GM12878 (cell line): ENCODE measurements around the gene GALR3. TPM values are rescaled to one million over a fixed set of nuclear protein-coding genes. Genes with fewer than 3 reads are reported as not detected.

ENCODE experiments used
- ATAC-seq: fragments of 200-7000 bp; cut with Tn5 transposase; 3 replicates; pipeline ENCODE4 v1.9.1; 2020; ENCODE audit warnings: mild to moderate bottlenecking, moderate library complexity
- Bru-seq: library from RNA; stranded (reverse); fragments of 400-500 nt; gene quantifications from one replicate; lab custom pipeline; 2021; lab: Mats Ljungman, UMichigan
- BruChase-seq, 2 experiments: library from RNA; stranded (reverse); fragments of 400-500 nt; gene quantifications; one replicate each; lab custom pipeline; 2021; lab: Mats Ljungman, UMichigan
- BruUV-seq: library from RNA; stranded (reverse); fragments of 400-500 nt; replicated peaks from 2 replicates; lab custom pipeline; 2021; lab: Mats Ljungman, UMichigan
- CTCF ChIA-PET: fragments of 300-600 bp; sonication (Branson Sonifier 250); formaldehyde crosslinking; extraction: SDS; loops from one replicate; lab custom pipeline; 2021; ENCODE audit warnings: inconsistent platforms; lab: Yijun Ruan, JAX
- POLR2A ChIA-PET: fragments of 350-600 bp; formaldehyde crosslinking; extraction: SDS; loops from one replicate; lab custom pipeline; 2021; ENCODE audit warnings: inconsistent platforms; lab: Charles Lee
- RAD21 ChIA-PET: fragments of 300-600 bp; sonication (Branson Sonifier 250); formaldehyde crosslinking; loops from one replicate; lab custom pipeline; 2023; ENCODE audit warnings: antibody characterized with exemption; ENCODE audit not compliant: unreplicated experiment; lab: Charles Lee
- SMC1A ChIA-PET: fragments of 300-600 bp; sonication (Branson Sonifier 250); formaldehyde crosslinking; loops from one replicate; lab custom pipeline; 2023; ENCODE audit not compliant: unreplicated experiment, uncharacterized antibody; lab: Charles Lee
- DNase-seq: peaks from one replicate; pipeline ENCODE4 v3.0.0-alpha.2; 2011; ENCODE audit warnings: low read depth, low spot score
- FAIRE-seq: peaks from 3 replicates; lab custom pipeline; 2011; peaks lifted over from hg19 to GRCh38; lab: Jason Lieb, UNC
- H2AFZ ChIP-seq: 2 replicates; pipeline ENCODE4 v1.6.0; 2011; ENCODE audit warnings: low read depth, low read length, control low read depth; ENCODE audit not compliant: control insufficient read depth
- H3K27ac ChIP-seq: 2 replicates; pipeline ENCODE4 v1.5.1; 2011; ENCODE audit warnings: control low read depth; ENCODE audit not compliant: control insufficient read depth, insufficient read depth
- H3K27me3 ChIP-seq, 2 experiments: replicated peaks in 1 of 2; 2 replicates each; pipeline versions ENCODE4 v1.6.0 to v1.6.1; 2011; ENCODE audit warnings: low read length in 1 of 2; ENCODE audit not compliant: control insufficient read depth in 2 of 2, insufficient read depth in 2 of 2
- H3K36me3 ChIP-seq, 2 experiments: 2 replicates each; pipeline ENCODE4 v1.5.1; 2011; ENCODE audit warnings: low read length in 1 of 2; ENCODE audit not compliant: control insufficient read depth in 2 of 2, insufficient read depth in 2 of 2
- H3K4me1 ChIP-seq: 2 replicates; pipeline ENCODE4 v1.6.1; 2011; ENCODE audit warnings: mild to moderate bottlenecking, low read length, moderate library complexity, mixed read lengths; ENCODE audit not compliant: control insufficient read depth, insufficient read depth
- H3K4me2 ChIP-seq: 2 replicates; pipeline ENCODE4 v1.6.0; 2011; ENCODE audit warnings: control low read depth; ENCODE audit not compliant: control insufficient read depth, insufficient read depth
- H3K4me3 ChIP-seq: fragments of 200-600 bp; sonication (generic); 2 replicates; pipeline ENCODE4 v1.5.1; 2016
- H3K79me2 ChIP-seq: 2 replicates; pipeline ENCODE4 v1.6.0; 2011; ENCODE audit warnings: low read length; ENCODE audit not compliant: control insufficient read depth, insufficient read depth
- H3K9ac ChIP-seq: 2 replicates; pipeline ENCODE4 v1.8.0; 2011; ENCODE audit warnings: low read length, control low read depth, mixed read lengths; ENCODE audit not compliant: control insufficient read depth, insufficient read depth
- H3K9me3 ChIP-seq: replicated peaks from 3 replicates; pipeline ENCODE4 v1.5.1; 2011; ENCODE audit warnings: mild to moderate bottlenecking, low read length; ENCODE audit not compliant: control insufficient read depth, insufficient read depth
- H4K20me1 ChIP-seq: 2 replicates; pipeline ENCODE4 v1.6.0; 2011; ENCODE audit not compliant: control insufficient read depth, insufficient read depth
- BRCA1 ChIP-seq: IDR thresholded peaks from 2 replicates; pipeline ENCODE4 v1.6.1; 2011; ENCODE audit warnings: low read depth, low read length, improper control_type of control experiment
- MXI1 ChIP-seq: fragments of 150-350 bp; IDR thresholded peaks from 2 replicates; pipeline ENCODE4 v1.6.1; 2011; ENCODE audit warnings: low read depth, mild to moderate bottlenecking, inconsistent platforms, low read length, improper control_type of control experiment
- RCOR1 ChIP-seq: conservative IDR thresholded peaks from 2 replicates; pipeline ENCODE4 v1.6.1; 2012; ENCODE audit warnings: low read depth, low read length, improper control_type of control experiment
- SIX5 ChIP-seq: IDR thresholded peaks from 2 replicates; pipeline ENCODE4 v1.6.1; 2011; ENCODE audit warnings: mild to moderate bottlenecking, low read depth, low read length, moderate library complexity; ENCODE audit not compliant: severe bottlenecking
- SUPT20H ChIP-seq: IDR thresholded peaks from 2 replicates; pipeline ENCODE4 v1.6.1; 2011; ENCODE audit warnings: low read depth, mild to moderate bottlenecking, low read length, moderate library complexity, borderline replicate concordance; ENCODE audit not compliant: control insufficient read depth
- SUZ12 ChIP-seq: fragments of 200-600 bp; sonication (generic); IDR thresholded peaks from one replicate; pipeline ENCODE4 v1.6.1; 2018; ENCODE audit warnings: antibody characterized with exemption, mild to moderate bottlenecking; ENCODE audit not compliant: unreplicated experiment
- TCF12 ChIP-seq: IDR thresholded peaks from 2 replicates; pipeline ENCODE4 v1.6.1; 2011; ENCODE audit warnings: low read depth, mild to moderate bottlenecking, low read length
- WRNIP1 ChIP-seq: IDR thresholded peaks from 2 replicates; pipeline ENCODE4 v1.6.1; 2011; ENCODE audit warnings: low read depth, low read length, improper control_type of control experiment, borderline replicate concordance
- WGBS: methylation state at CpG from one replicate; pipeline ENCODE4 v1.1.6; 2016; ENCODE audit warnings: low lambda C conversion rate; ENCODE audit not compliant: insufficient replicate concordance, insufficient coverage; ENCODE audit errors: missing lambda C conversion rate; 5-methylcytosine and 5-hydroxymethylcytosine counted together
- in situ Hi-C: fragments of 300-500 bp; cut with MboI; formaldehyde crosslinking; loops from 9 replicates; pipeline ENCODE4 v1.14.3; 2018; ENCODE audit warnings: mixed read lengths
- intact Hi-C: fragments of 100-400 bp; cut with micrococcal nuclease; formaldehyde crosslinking; loops from one replicate; pipeline ENCODE4 v1.14.2; 2022; ENCODE audit not compliant: unreplicated experiment
- long read RNA-seq, 2 experiments: library from polyadenylated mRNA; unstranded; transcript quantifications; one replicate each; pipeline ENCODE4 v2.0.0, GENCODE V29; 2019 to 2020
- polyA minus RNA-seq, 3 experiments: library from RNA; depleted of rRNA, polyadenylated mRNA; stranded (reverse); fragments of >200 nt; gene quantifications; 2 replicates each; pipeline ENCODE4 v1.2.3, GENCODE V29; 2011
- polyA plus RNA-seq, 11 experiments: library from polyadenylated mRNA; depleted of rRNA in 4 of 11; unstranded in 6 of 11; stranded (reverse) in 5 of 11; fragments of >200 nt; fragmentation: Nextera tagmentation in 4 of 11; fragmentation: Illumina TruSeq in 1 of 11; extraction: Ambion mirVana in 4 of 11; extraction: Trizol in 1 of 11; gene quantifications; 1 replicate in 1 of 11; 2 replicates in 10 of 11; pipeline versions ENCODE4 v1.2.1 to v1.2.3, GENCODE V29; 2011 to 2016; ENCODE audit warnings: inconsistent platforms in 2 of 11, missing spikeins in 2 of 11, low read depth in 1 of 11
- total RNA-seq, 4 experiments: library from RNA; depleted of rRNA in 3 of 4; stranded (reverse); fragments of >200 nt in 3 of 4; fragmentation: Illumina TruSeq in 1 of 4; extraction: Trizol in 1 of 4; gene quantifications; 2 replicates each; pipeline versions ENCODE4 v1.2.1 to v1.2.3, GENCODE V29; 2013 to 2021
- TF ChIP-seq, protein P1 (sequence below): fragments of 150-350 bp; IDR thresholded peaks from 2 replicates; pipeline ENCODE4 v1.6.1; 2016; ENCODE audit warnings: low read depth, low read length
- TF ChIP-seq, protein P2 (sequence below): fragments of 450-650 bp; IDR thresholded peaks from 2 replicates; pipeline ENCODE4 v1.6.1; 2017; ENCODE audit warnings: mild to moderate bottlenecking, moderate library complexity

GALR3 gene, protein sequence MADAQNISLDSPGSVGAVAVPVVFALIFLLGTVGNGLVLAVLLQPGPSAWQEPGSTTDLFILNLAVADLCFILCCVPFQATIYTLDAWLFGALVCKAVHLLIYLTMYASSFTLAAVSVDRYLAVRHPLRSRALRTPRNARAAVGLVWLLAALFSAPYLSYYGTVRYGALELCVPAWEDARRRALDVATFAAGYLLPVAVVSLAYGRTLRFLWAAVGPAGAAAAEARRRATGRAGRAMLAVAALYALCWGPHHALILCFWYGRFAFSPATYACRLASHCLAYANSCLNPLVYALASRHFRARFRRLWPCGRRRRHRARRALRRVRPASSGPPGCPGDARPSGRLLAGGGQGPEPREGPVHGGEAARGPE
- total RNA-seq (2013; cell fraction: nucleolus; rRNA removed): 0.96 TPM in 1 of 2 replicates, not detected in the other
- total RNA-seq (2014; rRNA removed) (not detected in 2 replicates), total RNA-seq (2014; rRNA removed; fragmentation: Illumina TruSeq; extraction: Trizol) (not detected in 2 replicates), total RNA-seq (2021) (not detected in 2 replicates), polyA plus RNA-seq (2011; rRNA removed) (not detected in 2 replicates), polyA plus RNA-seq (2014; fragmentation: Illumina TruSeq; extraction: Trizol) (not detected in 2 replicates), polyA plus RNA-seq (2014; fragmentation: Nextera tagmentation; extraction: Ambion mirVana) (not detected), polyA plus RNA-seq (2014; rRNA removed) (not detected in 2 replicates), polyA plus RNA-seq (2016; fragmentation: Nextera tagmentation; extraction: Ambion mirVana) (not detected), polyA minus RNA-seq (2011; rRNA and poly(A)+ RNA removed) (0.26 TPM in 1 of 2 replicates, not detected in the other), Bru-seq, nascent RNA (percentile 18 among the genes with signal in this experiment), BruChase-seq, experiment 1, labeled RNA remaining after a 6-hour chase (percentile 23 among the genes with signal in this experiment), BruChase-seq, experiment 2, labeled RNA remaining after a 2-hour chase (percentile 6 among the genes with signal in this experiment)
- polyA plus RNA-seq (2011; ENCODE audit: low read depth): not detected
- polyA plus RNA-seq (2011; cell fraction: cytosol; rRNA removed): not detected in 2 replicates
- 0.13 and 0.19 TPM in 2 replicates for polyA plus RNA-seq (2011; cell fraction: nucleus; rRNA removed)
- polyA plus RNA-seq (2012): not detected in 2 replicates
- not detected in 2 replicates for polyA minus RNA-seq (2011; cell fraction: cytosol; rRNA and poly(A)+ RNA removed)
- not detected in 2 replicates for polyA minus RNA-seq (2011; cell fraction: nucleus; rRNA and poly(A)+ RNA removed)
- long read RNA-seq, experiment 1: 0 reads
- long read RNA-seq, experiment 2: 0 reads

DNA sequence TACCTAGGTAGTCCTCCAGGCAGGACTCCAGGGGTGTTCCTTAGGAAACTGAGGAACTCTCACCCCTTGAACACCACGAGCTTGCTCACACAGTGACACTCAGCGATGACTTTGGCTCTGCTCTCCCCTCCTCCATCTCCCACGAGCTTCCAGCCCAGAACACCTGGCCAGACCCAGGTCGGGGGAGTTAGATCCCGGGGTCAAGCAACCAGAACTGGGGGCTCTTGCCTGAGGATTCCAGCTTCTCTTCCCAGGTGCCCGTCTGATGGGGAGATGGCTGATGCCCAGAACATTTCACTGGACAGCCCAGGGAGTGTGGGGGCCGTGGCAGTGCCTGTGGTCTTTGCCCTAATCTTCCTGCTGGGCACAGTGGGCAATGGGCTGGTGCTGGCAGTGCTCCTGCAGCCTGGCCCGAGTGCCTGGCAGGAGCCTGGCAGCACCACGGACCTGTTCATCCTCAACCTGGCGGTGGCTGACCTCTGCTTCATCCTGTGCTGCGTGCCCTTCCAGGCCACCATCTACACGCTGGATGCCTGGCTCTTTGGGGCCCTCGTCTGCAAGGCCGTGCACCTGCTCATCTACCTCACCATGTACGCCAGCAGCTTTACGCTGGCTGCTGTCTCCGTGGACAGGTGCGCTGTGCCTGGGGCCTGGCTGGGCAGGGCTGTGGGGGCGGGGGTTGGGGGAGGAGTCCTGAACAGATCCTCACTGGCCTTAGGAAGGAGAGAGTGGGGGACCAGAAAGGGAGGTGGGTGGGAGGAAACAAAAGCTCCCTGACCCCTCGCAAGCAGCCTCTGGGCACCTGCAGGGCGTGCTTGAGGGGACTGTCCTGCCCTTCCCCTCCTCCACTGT lies at the start of gene GALR3:
Gene GALR3, plus strand, starts transcription at position 249 of the 852 bp plus-strand sequence. Its CDS starts 25 bp downstream, at position 274.
- ChIA-PET POLR2A (no interaction called here), CTCF (interaction anchor here (0.5 to 0.9 kb wide), 2 partner anchors 40 to 131 kb away, joined by 3 read pairs; no protein-coding TSS in a partner anchor), SMC1A (no interaction called here), RAD21 (no interaction called here)
- no peak within 1 kb of the TSS for H3K4me2 ChIP-seq
- H3K27ac ChIP-seq: no peak within 1 kb of the TSS
- no peak within 1 kb of the TSS for H3K4me3 ChIP-seq
- no peaks in the 10 kb centered on the region for H3K36me3 ChIP-seq
- no TSS peak for BruUV-seq
- ATAC-seq (no peak), DNase-seq (no peak), FAIRE-seq (no peak)
- H3K79me2 ChIP-seq: no peaks in the 10 kb centered on the region
- in situ Hi-C loops: no loop called here
- 68% methylated on average over 20 of the region's 21 CpGs for WGBS
- no peak within 1 kb of the TSS for H3K9ac ChIP-seq
- no peaks in the 10 kb centered on the region for H4K20me1 ChIP-seq
- no peaks in the 10 kb centered on the region for H3K9me3 ChIP-seq
- intact Hi-C loops: no loop called here
- peaks cover 3% of the 10 kb centered on the region; the same call in 1 of the 2 replicates for H3K4me1 ChIP-seq
- peaks cover 0 to 2% of the 10 kb centered on the region in 2 experiments; a peak in 2 of 4 replicates for H3K27me3 ChIP-seq
- no peak within 1 kb of the TSS for H2AFZ ChIP-seq
- TF ChIP-seq, protein P1, sequence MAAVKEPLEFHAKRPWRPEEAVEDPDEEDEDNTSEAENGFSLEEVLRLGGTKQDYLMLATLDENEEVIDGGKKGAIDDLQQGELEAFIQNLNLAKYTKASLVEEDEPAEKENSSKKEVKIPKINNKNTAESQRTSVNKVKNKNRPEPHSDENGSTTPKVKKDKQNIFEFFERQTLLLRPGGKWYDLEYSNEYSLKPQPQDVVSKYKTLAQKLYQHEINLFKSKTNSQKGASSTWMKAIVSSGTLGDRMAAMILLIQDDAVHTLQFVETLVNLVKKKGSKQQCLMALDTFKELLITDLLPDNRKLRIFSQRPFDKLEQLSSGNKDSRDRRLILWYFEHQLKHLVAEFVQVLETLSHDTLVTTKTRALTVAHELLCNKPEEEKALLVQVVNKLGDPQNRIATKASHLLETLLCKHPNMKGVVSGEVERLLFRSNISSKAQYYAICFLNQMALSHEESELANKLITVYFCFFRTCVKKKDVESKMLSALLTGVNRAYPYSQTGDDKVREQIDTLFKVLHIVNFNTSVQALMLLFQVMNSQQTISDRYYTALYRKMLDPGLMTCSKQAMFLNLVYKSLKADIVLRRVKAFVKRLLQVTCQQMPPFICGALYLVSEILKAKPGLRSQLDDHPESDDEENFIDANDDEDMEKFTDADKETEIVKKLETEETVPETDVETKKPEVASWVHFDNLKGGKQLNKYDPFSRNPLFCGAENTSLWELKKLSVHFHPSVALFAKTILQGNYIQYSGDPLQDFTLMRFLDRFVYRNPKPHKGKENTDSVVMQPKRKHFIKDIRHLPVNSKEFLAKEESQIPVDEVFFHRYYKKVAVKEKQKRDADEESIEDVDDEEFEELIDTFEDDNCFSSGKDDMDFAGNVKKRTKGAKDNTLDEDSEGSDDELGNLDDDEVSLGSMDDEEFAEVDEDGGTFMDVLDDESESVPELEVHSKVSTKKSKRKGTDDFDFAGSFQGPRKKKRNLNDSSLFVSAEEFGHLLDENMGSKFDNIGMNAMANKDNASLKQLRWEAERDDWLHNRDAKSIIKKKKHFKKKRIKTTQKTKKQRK: no peak
- TF ChIP-seq SUZ12: no peak
- no peak for TF ChIP-seq RCOR1
- no peak for TF ChIP-seq MXI1
- TF ChIP-seq BRCA1: no peak
- TF ChIP-seq, protein P2, sequence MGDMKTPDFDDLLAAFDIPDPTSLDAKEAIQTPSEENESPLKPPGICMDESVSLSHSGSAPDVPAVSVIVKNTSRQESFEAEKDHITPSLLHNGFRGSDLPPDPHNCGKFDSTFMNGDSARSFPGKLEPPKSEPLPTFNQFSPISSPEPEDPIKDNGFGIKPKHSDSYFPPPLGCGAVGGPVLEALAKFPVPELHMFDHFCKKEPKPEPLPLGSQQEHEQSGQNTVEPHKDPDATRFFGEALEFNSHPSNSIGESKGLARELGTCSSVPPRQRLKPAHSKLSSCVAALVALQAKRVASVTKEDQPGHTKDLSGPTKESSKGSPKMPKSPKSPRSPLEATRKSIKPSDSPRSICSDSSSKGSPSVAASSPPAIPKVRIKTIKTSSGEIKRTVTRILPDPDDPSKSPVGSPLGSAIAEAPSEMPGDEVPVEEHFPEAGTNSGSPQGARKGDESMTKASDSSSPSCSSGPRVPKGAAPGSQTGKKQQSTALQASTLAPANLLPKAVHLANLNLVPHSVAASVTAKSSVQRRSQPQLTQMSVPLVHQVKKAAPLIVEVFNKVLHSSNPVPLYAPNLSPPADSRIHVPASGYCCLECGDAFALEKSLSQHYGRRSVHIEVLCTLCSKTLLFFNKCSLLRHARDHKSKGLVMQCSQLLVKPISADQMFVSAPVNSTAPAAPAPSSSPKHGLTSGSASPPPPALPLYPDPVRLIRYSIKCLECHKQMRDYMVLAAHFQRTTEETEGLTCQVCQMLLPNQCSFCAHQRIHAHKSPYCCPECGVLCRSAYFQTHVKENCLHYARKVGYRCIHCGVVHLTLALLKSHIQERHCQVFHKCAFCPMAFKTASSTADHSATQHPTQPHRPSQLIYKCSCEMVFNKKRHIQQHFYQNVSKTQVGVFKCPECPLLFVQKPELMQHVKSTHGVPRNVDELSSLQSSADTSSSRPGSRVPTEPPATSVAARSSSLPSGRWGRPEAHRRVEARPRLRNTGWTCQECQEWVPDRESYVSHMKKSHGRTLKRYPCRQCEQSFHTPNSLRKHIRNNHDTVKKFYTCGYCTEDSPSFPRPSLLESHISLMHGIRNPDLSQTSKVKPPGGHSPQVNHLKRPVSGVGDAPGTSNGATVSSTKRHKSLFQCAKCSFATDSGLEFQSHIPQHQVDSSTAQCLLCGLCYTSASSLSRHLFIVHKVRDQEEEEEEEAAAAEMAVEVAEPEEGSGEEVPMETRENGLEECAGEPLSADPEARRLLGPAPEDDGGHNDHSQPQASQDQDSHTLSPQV: no peak
- TF ChIP-seq SUPT20H: no peak
- TF ChIP-seq SIX5: no peak
- no peak for TF ChIP-seq WRNIP1
- TF ChIP-seq TCF12: no peak
